ENCODE data around the gene CCDC184.

The CCDC184 gene

GRCh38 chr12:48179466-48179865 lies 4.0 kb upstream of the CCDC184 start:
- no peak for DNase-seq (ENCODE audit: low spot score)

- no peak for DNase-seq (ENCODE audit: low spot score)
Observed at GRCh38 chr12:48180424-48180823, 3.0 kb upstream of the CCDC184 start.

- DNase-seq (ENCODE audit: low spot score), result peak; percentile 28
Observed at GRCh38 chr12:48180857-48181495, 2.5 kb upstream of the CCDC184 start.

GRCh38 chr12:48182631-48183030 lies 813 bp upstream of the CCDC184 start:
- DNase-seq (ENCODE audit: low spot score), result no peak

- no peak for DNase-seq (ENCODE audit: low spot score)
Observed at GRCh38 chr12:48183876-48184548, 568 bp downstream of the CCDC184 start.

- DNase-seq (ENCODE audit: low spot score), result peak; percentile 63
Observed at GRCh38 chr12:48184549-48184922, 1.1 kb downstream of the CCDC184 start.

- peak; percentile 65 for DNase-seq (ENCODE audit: low spot score)
Observed at GRCh38 chr12:48185181-48185919, 1.9 kb downstream of the CCDC184 start.

GRCh38 chr12:48187916-48188695 lies 4.7 kb downstream of the CCDC184 start:
- DNase-seq (ENCODE audit: low spot score), result no peak

- peak; percentile 81 for DNase-seq (ENCODE audit: low spot score)
Observed at GRCh38 chr12:48189331-48190125, 6.1 kb downstream of the CCDC184 start.

GRCh38 chr12:48191096-48191495 lies 7.7 kb downstream of the CCDC184 start:
- no peak for DNase-seq (ENCODE audit: low spot score)

- DNase-seq (ENCODE audit: low spot score), result no peak
Observed at GRCh38 chr12:48192861-48193260, 9.4 kb downstream of the CCDC184 start.

- DNase-seq (ENCODE audit: low spot score), result no peak
Observed at GRCh38 chr12:48193623-48194022, 10.2 kb downstream of the CCDC184 start.

GRCh38 chr12:48194799-48195201 lies 11.4 kb downstream of the CCDC184 start:
- DNase-seq (ENCODE audit: low spot score), result no peak

GRCh38 chr12:48197549-48197970 lies 14.1 kb downstream of the CCDC184 start:
- DNase-seq (ENCODE audit: low spot score), result no peak

GRCh38 chr12:48197971-48198671 lies 14.7 kb downstream of the CCDC184 start:
- peak; percentile 100 for DNase-seq (ENCODE audit: low spot score)

GRCh38 chr12:48198672-48198971 lies 15.2 kb downstream of the CCDC184 start:
- no peak for DNase-seq (ENCODE audit: low spot score)

GRCh38 chr12:48198985-48199384 lies 15.5 kb downstream of the CCDC184 start:
- DNase-seq (ENCODE audit: low spot score), result no peak

- DNase-seq (ENCODE audit: low spot score), result no peak
Observed at GRCh38 chr12:48199774-48200221, 16.4 kb downstream of the CCDC184 start.

- no peak for DNase-seq (ENCODE audit: low spot score)
Observed at GRCh38 chr12:48201091-48201490, 17.6 kb downstream of the CCDC184 start.

- DNase-seq (ENCODE audit: low spot score), result no peak
Observed at GRCh38 chr12:48201516-48201915, 18.1 kb downstream of the CCDC184 start.

- no peak for DNase-seq (ENCODE audit: low spot score)
Observed at GRCh38 chr12:48202766-48203165, 19.3 kb downstream of the CCDC184 start.
